GM19239 (cell line): Measurements from ENCODE around the gene COPZ2.
"Not testable (repeated sequence)": the region's sequence is repeated elsewhere in the genome, so short reads cannot be mapped to it uniquely, and the experiment has no call there.

ENCODE experiments used
- DNase-seq: peaks from one replicate; pipeline ENCODE4 v3.0.0; 2011; ENCODE audit warnings: low spot score; ENCODE audit not compliant: insufficient read length
- FAIRE-seq: peaks from 2 replicates; lab custom pipeline; 2011; peaks lifted over from hg19 to GRCh38; lab: Jason Lieb, UNC

COPZ2 gene

GRCh38 chr17:47990962-47991731 is 46.5 kb downstream of the COPZ2 start:
- no peak for FAIRE-seq
- no peak for DNase-seq

- DNase-seq (no peak), FAIRE-seq (peak; percentile 64)
These were observed 47.9 kb downstream of the COPZ2 start for GRCh38 chr17:47989700-47990099.

GRCh38 chr17:47989159-47989558 is 48.4 kb downstream of the COPZ2 start:
- DNase-seq (no peak), FAIRE-seq (no peak)

GRCh38 chr17:47988445-47988844 is 49.2 kb downstream of the COPZ2 start:
- not testable (repeated sequence) for FAIRE-seq, DNase-seq

- DNase-seq: no peak
These were observed 50.3 kb downstream of the COPZ2 start for GRCh38 chr17:47987240-47987835.

GRCh38 chr17:47986520-47986919 is 51.1 kb downstream of the COPZ2 start:
- FAIRE-seq: no peak
- DNase-seq: no peak

More at GRCh38 chr17:47987240-47987835, 50.3 kb downstream of the COPZ2 start:
- FAIRE-seq: no peak

- FAIRE-seq (no peak), DNase-seq (no peak)
These were observed 53.9 kb downstream of the COPZ2 start for GRCh38 chr17:47983492-47984223.

GRCh38 chr17:47982645-47983390 is 54.8 kb downstream of the COPZ2 start:
- no peak for FAIRE-seq
- no peak for DNase-seq

- FAIRE-seq (no peak), DNase-seq (no peak)
These were observed 55.4 kb downstream of the COPZ2 start for GRCh38 chr17:47982091-47982617.

- FAIRE-seq: no peak
- no peak for DNase-seq
These were observed 56.1 kb downstream of the COPZ2 start for GRCh38 chr17:47981462-47981861.

GRCh38 chr17:47980541-47980940 is 57.1 kb downstream of the COPZ2 start:
- FAIRE-seq: no peak
- no peak for DNase-seq

GRCh38 chr17:47978324-47978723 is 59.3 kb downstream of the COPZ2 start:
- DNase-seq (peak; percentile 69), FAIRE-seq (peak; percentile 60)
